HCT116 (cell line): ENCODE measurements around the gene OPCML.

Source experiments
- ELF1 ChIP-seq: IDR thresholded peaks from 2 replicates; pipeline ENCODE4 v1.6.1; 2012; ENCODE audit warnings: low read depth, borderline replicate concordance
- EZH2phosphoT487 ChIP-seq: fragments of 200-600 bp; IDR thresholded peaks from 2 replicates; pipeline ENCODE4 v1.6.1; 2018; ENCODE audit warnings: antibody characterized with exemption, borderline replicate concordance
- FOSL1 ChIP-seq: IDR thresholded peaks from 2 replicates; pipeline ENCODE4 v1.6.1; 2012; ENCODE audit warnings: low read depth
- TF ChIP-seq, protein P1 (sequence below), 3 experiments: fragments of 200-600 bp in 1 of 3; sonication (generic) in 1 of 3; IDR thresholded peaks in 2 of 3; conservative IDR thresholded peaks in 1 of 3; 2 replicates each; pipeline ENCODE4 v1.5.1; 2012 to 2017; ENCODE audit warnings: low read depth in 2 of 3, low read length in 2 of 3, antibody characterized with exemption in 1 of 3, borderline replicate concordance in 1 of 3, control low read depth in 1 of 3, mild to moderate bottlenecking in 1 of 3, mixed read lengths in 1 of 3, mixed run types in 1 of 3, moderate library complexity in 1 of 3; ENCODE audit not compliant: insufficient read depth in 1 of 3

DNA sequence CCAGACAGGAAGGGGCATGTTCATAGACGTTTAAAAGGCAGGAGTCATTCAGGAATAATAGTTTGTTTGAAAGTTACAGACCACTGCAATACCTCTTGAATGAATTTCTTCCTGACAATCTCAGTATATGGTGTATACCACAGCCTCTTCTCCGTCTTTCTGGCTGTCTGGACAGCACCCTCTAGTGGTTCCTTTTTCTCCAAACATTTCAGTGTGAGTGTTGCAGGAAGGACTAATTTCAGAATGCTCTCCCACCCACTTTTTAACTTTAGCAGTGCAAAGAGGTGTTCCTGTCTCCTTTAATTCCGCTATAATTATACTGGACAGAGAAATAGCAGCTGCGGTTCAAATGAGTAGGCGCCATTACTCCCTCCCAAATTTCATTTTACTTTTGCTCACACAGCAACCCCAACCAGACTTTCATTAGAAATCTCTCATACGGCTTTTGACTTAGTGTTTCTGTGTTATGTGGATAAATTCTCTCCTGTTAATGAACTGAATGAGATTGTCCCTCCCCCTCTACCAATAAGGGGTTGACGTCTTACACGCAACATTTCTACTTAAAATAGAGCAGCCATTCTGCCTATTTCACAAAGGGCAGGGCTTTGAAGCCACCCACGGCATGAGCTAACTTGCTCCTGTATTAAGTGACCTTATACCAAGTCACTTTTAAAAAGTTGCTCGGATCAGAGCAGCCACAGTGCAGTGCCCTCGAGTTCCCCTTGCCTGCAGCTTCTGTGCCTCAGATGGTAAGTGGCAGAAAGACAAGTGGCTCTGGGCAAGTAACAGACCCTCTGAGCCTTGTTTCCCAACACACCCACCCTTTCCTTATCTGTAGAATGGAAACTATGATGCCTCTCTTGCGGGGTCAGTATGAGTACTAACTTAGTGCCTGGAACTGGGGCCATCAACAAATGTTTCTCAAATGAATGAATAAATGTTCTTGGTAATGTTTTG, 368.6 kb downstream of the OPCML start:
- TF ChIP-seq ELF1 (no peak), EZH2phosphoT487 (no peak), FOSL1 (no peak)
- TF ChIP-seq, protein P1, sequence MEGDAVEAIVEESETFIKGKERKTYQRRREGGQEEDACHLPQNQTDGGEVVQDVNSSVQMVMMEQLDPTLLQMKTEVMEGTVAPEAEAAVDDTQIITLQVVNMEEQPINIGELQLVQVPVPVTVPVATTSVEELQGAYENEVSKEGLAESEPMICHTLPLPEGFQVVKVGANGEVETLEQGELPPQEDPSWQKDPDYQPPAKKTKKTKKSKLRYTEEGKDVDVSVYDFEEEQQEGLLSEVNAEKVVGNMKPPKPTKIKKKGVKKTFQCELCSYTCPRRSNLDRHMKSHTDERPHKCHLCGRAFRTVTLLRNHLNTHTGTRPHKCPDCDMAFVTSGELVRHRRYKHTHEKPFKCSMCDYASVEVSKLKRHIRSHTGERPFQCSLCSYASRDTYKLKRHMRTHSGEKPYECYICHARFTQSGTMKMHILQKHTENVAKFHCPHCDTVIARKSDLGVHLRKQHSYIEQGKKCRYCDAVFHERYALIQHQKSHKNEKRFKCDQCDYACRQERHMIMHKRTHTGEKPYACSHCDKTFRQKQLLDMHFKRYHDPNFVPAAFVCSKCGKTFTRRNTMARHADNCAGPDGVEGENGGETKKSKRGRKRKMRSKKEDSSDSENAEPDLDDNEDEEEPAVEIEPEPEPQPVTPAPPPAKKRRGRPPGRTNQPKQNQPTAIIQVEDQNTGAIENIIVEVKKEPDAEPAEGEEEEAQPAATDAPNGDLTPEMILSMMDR (IDR thresholded peaks at IDR 0.05 in 2 of 3, conservative IDR thresholded peaks at IDR 0.05 in 1 of 3; ENCODE audit: borderline replicate concordance in 1 of 3, insufficient read depth in 1 of 3, low read depth in 2 of 3, low read length in 2 of 3): peak in 1 of 3 experiments; percentile 51; a peak in 2 of 6 replicates
